ENCODE data around the gene RIMS4. TPM values are rescaled to one million over a fixed set of nuclear protein-coding genes. Genes with fewer than 3 reads are reported as not detected.

RIMS4 gene
- total and polyA plus RNA-seq, 5 donors from 2014 or later = not detected

DNA sequence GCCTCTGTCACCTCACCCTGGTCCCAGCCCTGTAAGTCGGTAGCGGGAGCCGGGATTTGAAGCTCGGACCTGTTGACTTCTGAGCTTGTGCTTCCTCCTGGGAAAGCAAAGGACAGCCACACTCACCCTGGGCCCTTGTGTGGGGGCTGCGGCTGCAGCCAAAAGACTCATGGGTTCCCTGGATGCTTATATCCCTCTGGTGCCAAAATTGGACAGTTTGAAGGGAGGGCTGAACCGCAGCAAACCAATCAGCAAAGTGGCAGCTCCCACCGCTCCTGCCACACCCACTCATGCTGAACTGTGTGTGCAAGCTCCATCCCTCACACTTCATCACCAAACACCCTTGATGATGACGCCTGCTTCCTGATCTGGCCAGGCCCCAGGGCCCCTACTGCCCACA, 99.1 kb downstream of the RIMS4 start:
- H3K4me3 ChIP-seq (ENCODE audit: low read depth, low read length) = no peak overlapping the region
- no peaks in the 10 kb centered on the region for H3K4me1 ChIP-seq (ENCODE audit: control insufficient read depth, insufficient read depth, low read length, poor library complexity, severe bottlenecking)
- ATAC-seq (ENCODE audit: low read depth in 2 of 2) (no peak), DNase-seq (no peak)
- peaks cover 0 to 6% (median 0%) of the 10 kb centered on the region in 4 donors for H3K4me1 Mint-ChIP-seq
- no peak overlapping the region for H3K27ac Mint-ChIP-seq
- H3K36me3 ChIP-seq (ENCODE audit: control insufficient read depth, insufficient read depth, low read length) = no peaks in the 10 kb centered on the region
- H3K9me3 Mint-ChIP-seq = no peaks in the 10 kb centered on the region
- no peaks in the 10 kb centered on the region for H3K27me3 ChIP-seq (ENCODE audit: control insufficient read depth, insufficient read depth, low read length)
- no peak overlapping the region for H3K27ac ChIP-seq (ENCODE audit: insufficient read depth, low read length, poor library complexity, severe bottlenecking)
- no peaks in the 10 kb centered on the region for H3K9me3 ChIP-seq (ENCODE audit: control insufficient read depth in 2 of 2, low read length in 2 of 2)
- peaks cover 11% of the 10 kb centered on the region for H3K27me3 Mint-ChIP-seq
- H3K4me3 Mint-ChIP-seq = no peak overlapping the region
- H3K36me3 Mint-ChIP-seq = no peaks in the 10 kb centered on the region

DNA sequence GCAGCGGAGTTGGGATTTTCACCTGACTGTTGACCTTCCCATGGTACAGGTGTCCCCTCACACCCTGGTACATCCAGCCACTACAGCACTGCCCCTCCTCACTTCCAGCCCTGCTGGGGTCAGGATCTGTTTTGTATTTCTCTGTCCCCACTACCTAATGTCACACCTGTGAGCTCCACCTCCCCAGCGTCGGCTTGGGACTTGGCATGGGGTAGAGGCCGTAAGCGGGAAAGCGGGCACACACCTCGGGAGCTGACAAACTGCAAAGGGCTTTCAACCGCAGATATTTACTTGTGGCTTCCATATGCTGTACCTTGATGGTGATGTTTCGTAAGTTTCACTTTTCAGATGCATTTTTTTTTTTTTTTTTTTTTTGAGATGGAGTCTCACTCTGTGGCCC, 100.5 kb downstream of the RIMS4 start:
- no peaks in the 10 kb centered on the region for H3K36me3 ChIP-seq (ENCODE audit: control insufficient read depth, insufficient read depth, low read length)
- H3K4me1 Mint-ChIP-seq = peaks cover 0 to 6% (median 0%) of the 10 kb centered on the region in 4 donors
- H3K4me3 Mint-ChIP-seq = no peak overlapping the region
- no peak overlapping the region for H3K4me3 ChIP-seq (ENCODE audit: low read depth, low read length)
- H3K9me3 Mint-ChIP-seq = no peaks in the 10 kb centered on the region
- no peak for ATAC-seq (ENCODE audit: low read depth in 2 of 2)
- no peaks in the 10 kb centered on the region for H3K9me3 ChIP-seq (ENCODE audit: control insufficient read depth in 2 of 2, low read length in 2 of 2)
- no peak overlapping the region for H3K27ac Mint-ChIP-seq
- H3K27me3 Mint-ChIP-seq = peaks cover 12% of the 10 kb centered on the region
- no peaks in the 10 kb centered on the region for H3K36me3 Mint-ChIP-seq
- no peak for DNase-seq
- no peak overlapping the region for H3K27ac ChIP-seq (ENCODE audit: insufficient read depth, low read length, poor library complexity, severe bottlenecking)
- H3K27me3 ChIP-seq (ENCODE audit: control insufficient read depth, insufficient read depth, low read length) = no peaks in the 10 kb centered on the region
- no peaks in the 10 kb centered on the region for H3K4me1 ChIP-seq (ENCODE audit: control insufficient read depth, insufficient read depth, low read length, poor library complexity, severe bottlenecking)

DNA sequence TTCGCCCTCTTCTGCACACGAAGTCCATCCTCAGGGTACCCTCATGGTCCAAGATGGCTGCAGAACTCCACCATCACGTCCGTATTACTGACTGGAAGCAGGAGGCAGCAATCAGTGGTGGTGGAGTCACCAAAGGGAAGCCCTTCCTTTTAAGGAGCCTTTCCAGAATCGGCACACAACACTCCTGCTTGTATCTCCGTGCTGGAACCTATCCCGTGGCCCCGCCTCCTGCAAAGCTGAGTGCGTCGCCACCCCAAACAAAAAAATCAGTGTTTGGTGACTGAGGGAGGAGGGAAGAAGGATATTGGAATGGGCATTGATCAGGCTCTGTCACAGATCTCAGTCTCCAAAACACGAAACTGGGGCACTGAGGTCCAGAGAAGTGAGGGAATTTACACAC, 101.0 kb downstream of the RIMS4 start:
- Mint-ChIP-seq H3K4me3 (no peak overlapping the region), H3K9me3 (no peaks in the 10 kb centered on the region), H3K36me3 (no peaks in the 10 kb centered on the region), H3K27me3 (peaks cover 12% of the 10 kb centered on the region), H3K27ac (no peak overlapping the region), H3K4me1 (peaks cover 0 to 5% (median 0%) of the 10 kb centered on the region in 4 donors)
- no peaks in the 10 kb centered on the region for H3K27me3 ChIP-seq (ENCODE audit: control insufficient read depth, insufficient read depth, low read length)
- H3K4me1 ChIP-seq (ENCODE audit: control insufficient read depth, insufficient read depth, low read length, poor library complexity, severe bottlenecking) = no peaks in the 10 kb centered on the region
- no peak overlapping the region for H3K4me3 ChIP-seq (ENCODE audit: low read depth, low read length)
- no peaks in the 10 kb centered on the region for H3K9me3 ChIP-seq (ENCODE audit: control insufficient read depth in 2 of 2, low read length in 2 of 2)
- no peaks in the 10 kb centered on the region for H3K36me3 ChIP-seq (ENCODE audit: control insufficient read depth, insufficient read depth, low read length)
- H3K27ac ChIP-seq (ENCODE audit: insufficient read depth, low read length, poor library complexity, severe bottlenecking) = no peak overlapping the region
- ATAC-seq (ENCODE audit: low read depth in 2 of 2) (no peak), DNase-seq (no peak)

DNA sequence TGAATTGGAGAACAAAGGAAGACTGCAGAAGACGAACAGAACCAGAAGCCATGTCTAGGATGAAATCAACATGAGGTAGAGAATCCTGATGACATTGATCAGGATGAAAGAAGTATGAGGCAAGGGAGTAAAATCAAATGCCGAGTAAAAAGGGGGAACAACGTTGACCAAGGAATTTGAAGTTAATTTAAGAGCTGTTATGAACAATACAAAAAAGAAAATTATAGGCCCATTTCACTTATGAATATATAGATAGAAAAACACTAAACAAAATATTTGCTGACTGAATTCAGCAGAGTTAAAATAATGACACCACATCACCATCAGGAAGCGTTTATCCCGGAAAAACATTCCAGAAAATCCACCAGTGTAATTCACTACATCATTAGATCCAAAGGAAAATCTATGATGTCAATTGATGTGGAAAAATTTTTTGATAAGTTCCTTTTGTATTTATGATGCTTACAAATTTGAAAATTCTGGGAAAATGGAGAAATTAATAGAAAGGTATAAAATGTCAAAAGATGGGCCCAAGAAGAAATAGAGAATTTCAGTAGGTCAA, 103.2 kb downstream of the RIMS4 start:
- no peaks in the 10 kb centered on the region for H3K4me1 Mint-ChIP-seq
- no peaks in the 10 kb centered on the region for H3K9me3 ChIP-seq (ENCODE audit: control insufficient read depth in 2 of 2, low read length in 2 of 2)
- H3K4me3 ChIP-seq (ENCODE audit: low read depth, low read length) = no peak overlapping the region
- H3K27ac Mint-ChIP-seq = no peak overlapping the region
- H3K27me3 Mint-ChIP-seq = peaks cover 9% of the 10 kb centered on the region
- H3K36me3 ChIP-seq (ENCODE audit: control insufficient read depth, insufficient read depth, low read length) = no peaks in the 10 kb centered on the region
- no peaks in the 10 kb centered on the region for H3K4me1 ChIP-seq (ENCODE audit: control insufficient read depth, insufficient read depth, low read length, poor library complexity, severe bottlenecking)
- DNase-seq = no peak
- ATAC-seq (ENCODE audit: low read depth in 2 of 2) = no peak
- H3K4me3 Mint-ChIP-seq = no peak overlapping the region
- no peak overlapping the region for H3K27ac ChIP-seq (ENCODE audit: insufficient read depth, low read length, poor library complexity, severe bottlenecking)
- no peaks in the 10 kb centered on the region for H3K9me3 Mint-ChIP-seq
- H3K36me3 Mint-ChIP-seq = no peaks in the 10 kb centered on the region
- H3K27me3 ChIP-seq (ENCODE audit: control insufficient read depth, insufficient read depth, low read length) = no peaks in the 10 kb centered on the region

DNA sequence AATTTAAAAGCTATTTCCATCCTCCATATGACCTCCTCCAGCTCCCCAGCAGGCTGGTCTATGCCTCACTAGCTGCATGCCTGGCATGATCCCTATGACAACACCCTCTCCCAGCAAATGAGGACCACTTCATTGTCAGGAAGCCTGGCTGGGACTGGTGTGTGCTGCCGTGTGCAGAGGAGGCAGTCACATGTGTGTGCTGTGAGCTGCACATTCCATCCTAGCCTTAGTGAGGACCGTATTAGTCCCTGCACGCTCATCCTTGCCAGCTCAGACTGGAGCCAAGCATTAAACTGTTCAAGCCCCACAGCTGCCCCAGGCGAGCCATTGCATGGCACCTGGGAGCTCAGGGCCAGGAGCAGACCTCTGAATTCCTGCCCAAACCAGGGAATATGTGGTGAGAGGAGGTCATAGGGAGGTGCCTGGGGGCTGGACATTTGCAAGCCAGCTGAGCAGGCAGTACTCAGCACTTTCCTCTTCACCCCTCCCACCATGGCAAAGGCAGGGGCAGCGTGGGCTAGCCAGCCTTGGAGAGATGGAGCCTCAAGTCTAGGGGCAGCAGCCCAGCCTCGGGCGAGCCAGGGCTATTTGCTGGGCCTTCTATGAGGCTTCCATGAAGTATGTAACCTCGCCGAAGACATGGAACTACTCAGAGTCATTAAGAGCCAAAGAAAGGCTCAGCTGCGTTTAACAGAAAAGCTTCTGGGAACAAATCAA, 103.9 kb downstream of the RIMS4 start:
- ATAC-seq (ENCODE audit: low read depth in 2 of 2) (no peak), DNase-seq (no peak)
- H3K4me1 Mint-ChIP-seq = no peaks in the 10 kb centered on the region
- no peaks in the 10 kb centered on the region for H3K36me3 Mint-ChIP-seq
- no peaks in the 10 kb centered on the region for H3K9me3 Mint-ChIP-seq
- H3K4me3 ChIP-seq (ENCODE audit: low read depth, low read length) = no peak overlapping the region
- H3K4me3 Mint-ChIP-seq = no peak overlapping the region
- no peaks in the 10 kb centered on the region for H3K36me3 ChIP-seq (ENCODE audit: control insufficient read depth, insufficient read depth, low read length)
- H3K9me3 ChIP-seq (ENCODE audit: control insufficient read depth in 2 of 2, low read length in 2 of 2) = no peaks in the 10 kb centered on the region
- H3K27ac ChIP-seq (ENCODE audit: insufficient read depth, low read length, poor library complexity, severe bottlenecking) = no peak overlapping the region
- H3K4me1 ChIP-seq (ENCODE audit: control insufficient read depth, insufficient read depth, low read length, poor library complexity, severe bottlenecking) = no peaks in the 10 kb centered on the region
- H3K27ac Mint-ChIP-seq = no peak overlapping the region
- H3K27me3 ChIP-seq (ENCODE audit: control insufficient read depth, insufficient read depth, low read length) = no peaks in the 10 kb centered on the region
- H3K27me3 Mint-ChIP-seq = peaks cover 10% of the 10 kb centered on the region

DNA sequence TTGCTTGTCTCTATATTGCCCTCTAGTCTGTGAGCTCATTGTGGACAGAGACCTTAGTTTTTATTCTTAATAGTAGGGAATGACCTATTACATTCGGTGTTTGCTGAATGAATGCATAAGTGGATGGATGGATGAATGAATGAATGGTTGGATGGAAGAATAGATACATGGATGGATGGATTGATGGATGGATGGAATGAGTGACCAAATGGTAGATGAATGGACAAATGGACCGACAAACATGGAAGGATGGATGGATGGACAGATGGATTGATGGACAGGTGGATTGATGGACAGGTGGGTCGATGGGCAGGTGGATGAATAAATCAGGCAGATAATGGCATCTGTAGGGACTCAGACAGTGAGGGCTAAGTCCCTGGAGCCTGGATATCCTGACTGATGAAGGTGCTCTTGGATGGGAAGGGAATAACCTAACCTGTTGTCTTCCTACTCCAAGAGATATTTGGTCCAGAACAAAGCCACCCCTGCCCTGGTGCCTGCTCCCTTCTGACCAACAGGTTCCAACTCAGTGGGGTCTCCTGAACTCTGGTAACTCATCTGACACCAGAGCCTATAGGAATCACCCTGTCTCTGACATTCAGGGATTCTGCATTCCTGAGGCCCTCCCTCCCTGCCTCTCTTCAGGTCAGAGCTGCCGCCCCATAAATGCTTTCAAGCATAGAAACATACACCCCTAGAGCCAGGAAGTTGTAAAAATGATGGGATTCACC, 104.8 kb downstream of the RIMS4 start:
- no peak for ATAC-seq (ENCODE audit: low read depth in 2 of 2)
- Histone ChIP-seq H3K27ac (ENCODE audit: insufficient read depth, low read length, poor library complexity, severe bottlenecking) (no peak overlapping the region), H3K9me3 (ENCODE audit: control insufficient read depth in 2 of 2, low read length in 2 of 2) (no peaks in the 10 kb centered on the region), H3K4me1 (ENCODE audit: control insufficient read depth, insufficient read depth, low read length, poor library complexity, severe bottlenecking) (no peaks in the 10 kb centered on the region), H3K4me3 (ENCODE audit: low read depth, low read length) (no peak overlapping the region), H3K36me3 (ENCODE audit: control insufficient read depth, insufficient read depth, low read length) (no peaks in the 10 kb centered on the region), H3K27me3 (ENCODE audit: control insufficient read depth, insufficient read depth, low read length) (no peaks in the 10 kb centered on the region)
- Mint-ChIP-seq H3K27me3 (peaks cover 14% of the 10 kb centered on the region), H3K27ac (no peak overlapping the region), H3K36me3 (no peaks in the 10 kb centered on the region), H3K4me3 (no peak overlapping the region), H3K4me1 (no peaks in the 10 kb centered on the region), H3K9me3 (no peaks in the 10 kb centered on the region)
- DNase-seq = no peak

DNA sequence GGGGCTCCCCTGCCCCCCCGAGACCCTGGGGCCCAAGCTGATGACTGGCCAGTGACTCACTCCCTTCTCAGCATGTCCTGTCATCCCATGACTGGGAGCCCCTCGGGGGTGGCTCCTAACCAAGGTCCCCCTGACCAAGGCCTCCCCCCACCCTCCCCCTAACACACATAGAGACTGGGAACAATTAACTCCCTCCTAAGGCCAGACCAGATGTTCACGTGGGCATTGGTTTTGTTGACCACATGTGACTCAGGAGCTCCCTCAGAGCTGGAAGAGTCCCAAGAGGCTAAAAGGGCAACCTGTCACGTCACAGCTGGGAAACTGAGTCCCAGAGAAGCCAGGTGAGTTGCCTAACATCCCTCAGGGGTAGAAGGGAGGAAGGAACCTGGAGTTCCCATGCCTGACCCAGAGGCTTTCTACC, 105.8 kb downstream of the RIMS4 start:
- H3K27ac Mint-ChIP-seq = peak overlapping the region in 1 of 3 donors; percentile 38
- DNase-seq (no peak), ATAC-seq (ENCODE audit: low read depth in 2 of 2) (no peak)
- H3K27me3 Mint-ChIP-seq = peaks cover 14% of the 10 kb centered on the region
- Histone ChIP-seq H3K4me1 (ENCODE audit: control insufficient read depth, insufficient read depth, low read length, poor library complexity, severe bottlenecking) (no peaks in the 10 kb centered on the region), H3K36me3 (ENCODE audit: control insufficient read depth, insufficient read depth, low read length) (no peaks in the 10 kb centered on the region), H3K27me3 (ENCODE audit: control insufficient read depth, insufficient read depth, low read length) (no peaks in the 10 kb centered on the region), H3K4me3 (ENCODE audit: low read depth, low read length) (no peak overlapping the region), H3K27ac (ENCODE audit: insufficient read depth, low read length, poor library complexity, severe bottlenecking) (no peak overlapping the region), H3K9me3 (ENCODE audit: control insufficient read depth in 2 of 2, low read length in 2 of 2) (no peaks in the 10 kb centered on the region)
- no peak overlapping the region for H3K4me3 Mint-ChIP-seq
- no peaks in the 10 kb centered on the region for H3K36me3 Mint-ChIP-seq
- H3K4me1 Mint-ChIP-seq = no peaks in the 10 kb centered on the region
- no peaks in the 10 kb centered on the region for H3K9me3 Mint-ChIP-seq
